ENCODE results near the gene NALCN. TPM values are rescaled to one million over a fixed set of nuclear protein-coding genes. Genes with fewer than 3 reads are reported as not detected.

The NALCN gene
- total RNA-seq, 1 donor from 2014 or later = 0.83 TPM

DNA sequence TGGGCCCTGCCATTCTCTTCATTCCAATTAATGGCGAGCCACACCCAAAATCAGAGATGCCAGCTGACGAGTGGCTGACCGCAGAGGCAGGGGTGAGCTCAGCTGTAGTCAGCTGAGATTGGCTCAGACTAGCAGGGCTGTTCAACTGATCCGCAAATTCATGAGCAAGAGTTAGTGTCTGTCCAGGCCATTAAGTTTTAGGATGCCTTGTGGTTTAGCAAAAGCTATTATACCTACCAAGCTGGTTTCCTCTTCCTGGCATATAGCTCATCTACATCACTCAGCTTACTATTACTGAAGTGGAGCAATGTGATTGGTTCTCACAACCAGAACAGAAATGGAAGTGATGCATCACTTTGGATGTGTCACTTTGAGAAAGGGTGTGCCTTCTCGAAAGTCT, 148.7 kb downstream of the NALCN start:
- TF ChIP-seq, protein P1, sequence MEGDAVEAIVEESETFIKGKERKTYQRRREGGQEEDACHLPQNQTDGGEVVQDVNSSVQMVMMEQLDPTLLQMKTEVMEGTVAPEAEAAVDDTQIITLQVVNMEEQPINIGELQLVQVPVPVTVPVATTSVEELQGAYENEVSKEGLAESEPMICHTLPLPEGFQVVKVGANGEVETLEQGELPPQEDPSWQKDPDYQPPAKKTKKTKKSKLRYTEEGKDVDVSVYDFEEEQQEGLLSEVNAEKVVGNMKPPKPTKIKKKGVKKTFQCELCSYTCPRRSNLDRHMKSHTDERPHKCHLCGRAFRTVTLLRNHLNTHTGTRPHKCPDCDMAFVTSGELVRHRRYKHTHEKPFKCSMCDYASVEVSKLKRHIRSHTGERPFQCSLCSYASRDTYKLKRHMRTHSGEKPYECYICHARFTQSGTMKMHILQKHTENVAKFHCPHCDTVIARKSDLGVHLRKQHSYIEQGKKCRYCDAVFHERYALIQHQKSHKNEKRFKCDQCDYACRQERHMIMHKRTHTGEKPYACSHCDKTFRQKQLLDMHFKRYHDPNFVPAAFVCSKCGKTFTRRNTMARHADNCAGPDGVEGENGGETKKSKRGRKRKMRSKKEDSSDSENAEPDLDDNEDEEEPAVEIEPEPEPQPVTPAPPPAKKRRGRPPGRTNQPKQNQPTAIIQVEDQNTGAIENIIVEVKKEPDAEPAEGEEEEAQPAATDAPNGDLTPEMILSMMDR (IDR thresholded peaks at IDR 0.05) = no peak
- Histone ChIP-seq H3K27ac (no peak overlapping the region), H3K36me3 (no peaks in the 10 kb centered on the region), H3K4me1 (no peaks in the 10 kb centered on the region), H3K27me3 (ENCODE audit: low read depth) (no peaks in the 10 kb centered on the region), H3K9me3 (no peaks in the 10 kb centered on the region), H3K4me3 (no peak overlapping the region)
- DNase-seq = no peak
- intact Hi-C loops (cut with DNase I) = no loop called here
- ATAC-seq = no peak

DNA sequence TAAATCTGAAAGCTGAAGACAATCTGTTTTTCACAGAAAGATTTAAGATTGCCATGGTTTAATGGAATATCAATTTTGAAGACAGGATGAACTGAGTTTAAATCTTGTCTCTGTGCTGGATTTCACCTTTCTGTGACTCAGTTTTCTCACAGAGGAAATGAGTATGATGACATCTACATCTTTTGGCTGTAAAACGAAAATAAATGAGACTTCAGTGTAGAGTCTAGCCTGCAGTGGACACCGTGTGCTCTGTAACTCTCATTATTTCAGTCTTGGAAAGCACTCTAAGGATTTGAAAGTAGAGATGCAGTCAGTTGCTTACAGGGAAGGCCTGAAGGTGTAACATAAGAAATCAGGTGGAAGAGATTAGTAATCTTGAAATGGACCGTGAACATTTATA, 150.4 kb downstream of the NALCN start:
- intact Hi-C loops (cut with DNase I) = no loop called here
- no peaks in the 10 kb centered on the region for H3K4me1 ChIP-seq
- no peak overlapping the region for H3K27ac ChIP-seq
- DNase-seq = no peak
- TF ChIP-seq, protein P1 (IDR thresholded peaks at IDR 0.05) = no peak
- no peaks in the 10 kb centered on the region for H3K9me3 ChIP-seq
- H3K27me3 ChIP-seq (ENCODE audit: low read depth) = no peaks in the 10 kb centered on the region
- ATAC-seq = no peak
- H3K36me3 ChIP-seq = no peaks in the 10 kb centered on the region
- H3K4me3 ChIP-seq = no peak overlapping the region

DNA sequence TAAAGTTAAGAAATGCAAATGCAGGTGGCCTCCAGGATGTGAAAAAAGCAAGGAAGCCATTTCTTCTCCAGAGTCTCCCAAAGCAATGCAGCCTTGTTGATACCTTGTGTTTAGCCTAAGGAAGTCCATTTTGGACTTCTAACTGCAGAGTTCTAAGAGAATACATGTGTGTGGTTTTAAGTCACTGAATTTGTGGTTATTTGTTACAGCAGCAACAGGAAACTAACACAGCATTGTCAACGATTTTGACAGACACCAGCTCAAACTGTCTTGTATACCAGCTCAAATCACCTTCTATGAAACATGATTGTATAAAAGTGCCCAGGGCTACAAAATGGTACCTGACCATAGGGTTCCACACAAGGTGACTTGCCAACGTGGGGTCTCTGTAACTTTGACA, 151.4 kb downstream of the NALCN start:
- Histone ChIP-seq H3K9me3 (no peaks in the 10 kb centered on the region), H3K27ac (no peak overlapping the region), H3K27me3 (ENCODE audit: low read depth) (no peaks in the 10 kb centered on the region), H3K4me1 (no peaks in the 10 kb centered on the region), H3K36me3 (no peaks in the 10 kb centered on the region), H3K4me3 (no peak overlapping the region)
- ATAC-seq (no peak), DNase-seq (no peak)
- intact Hi-C loops (cut with DNase I) = no loop called here
- TF ChIP-seq, protein P1 (IDR thresholded peaks at IDR 0.05) = no peak

DNA sequence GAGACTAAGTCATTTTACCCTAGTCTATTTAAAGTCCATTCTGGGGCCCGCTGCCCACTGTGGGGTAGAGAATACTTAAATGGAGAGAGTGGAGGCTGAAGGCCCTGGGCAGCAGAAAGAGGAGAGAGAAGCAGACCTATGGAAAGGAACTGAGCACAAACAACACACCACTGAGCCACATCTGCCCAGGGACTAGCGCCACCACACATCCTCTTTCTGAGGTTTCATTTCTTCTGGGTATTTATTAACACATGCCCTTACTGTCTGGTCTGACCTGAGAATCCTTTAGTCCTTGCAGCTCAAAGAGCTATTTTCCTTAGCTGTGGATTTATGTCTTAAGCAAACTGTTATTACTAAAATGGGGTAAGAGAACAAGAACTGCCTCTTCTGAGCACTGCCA, 154.0 kb downstream of the NALCN start:
- Histone ChIP-seq H3K4me1 (no peaks in the 10 kb centered on the region), H3K4me3 (no peak overlapping the region), H3K27ac (no peak overlapping the region), H3K9me3 (no peaks in the 10 kb centered on the region), H3K27me3 (ENCODE audit: low read depth) (no peaks in the 10 kb centered on the region), H3K36me3 (no peaks in the 10 kb centered on the region)
- TF ChIP-seq, protein P1 (IDR thresholded peaks at IDR 0.05) = no peak
- ATAC-seq (no peak), DNase-seq (no peak)
- intact Hi-C loops (cut with DNase I) = no loop called here

DNA sequence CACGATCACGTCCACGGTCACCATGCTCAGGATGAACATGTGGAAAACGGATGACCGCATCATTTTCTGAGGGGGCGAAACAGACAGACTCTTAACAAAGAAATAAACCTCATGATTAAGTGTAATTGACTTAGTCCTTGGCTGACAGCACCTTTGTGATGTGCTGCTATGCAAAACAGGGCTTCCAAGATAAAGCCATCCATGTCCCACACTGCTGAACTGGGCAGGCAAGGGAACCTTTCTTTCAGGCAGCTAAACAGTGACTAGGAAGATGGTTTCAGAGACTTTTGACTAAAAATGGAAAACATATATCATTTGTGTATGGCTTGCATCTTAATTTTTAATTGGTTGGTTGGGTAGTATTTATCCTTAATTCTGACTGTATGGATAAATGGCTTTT, 157.8 kb downstream of the NALCN start:
- ATAC-seq (no peak), DNase-seq (no peak)
- no peak overlapping the region for H3K27ac ChIP-seq
- TF ChIP-seq, protein P1 (IDR thresholded peaks at IDR 0.05) = no peak
- no peaks in the 10 kb centered on the region for H3K27me3 ChIP-seq (ENCODE audit: low read depth)
- intact Hi-C loops (cut with DNase I) = no loop called here
- H3K4me1 ChIP-seq = no peaks in the 10 kb centered on the region
- no peaks in the 10 kb centered on the region for H3K36me3 ChIP-seq
- H3K4me3 ChIP-seq = no peak overlapping the region
- H3K9me3 ChIP-seq = no peaks in the 10 kb centered on the region

DNA sequence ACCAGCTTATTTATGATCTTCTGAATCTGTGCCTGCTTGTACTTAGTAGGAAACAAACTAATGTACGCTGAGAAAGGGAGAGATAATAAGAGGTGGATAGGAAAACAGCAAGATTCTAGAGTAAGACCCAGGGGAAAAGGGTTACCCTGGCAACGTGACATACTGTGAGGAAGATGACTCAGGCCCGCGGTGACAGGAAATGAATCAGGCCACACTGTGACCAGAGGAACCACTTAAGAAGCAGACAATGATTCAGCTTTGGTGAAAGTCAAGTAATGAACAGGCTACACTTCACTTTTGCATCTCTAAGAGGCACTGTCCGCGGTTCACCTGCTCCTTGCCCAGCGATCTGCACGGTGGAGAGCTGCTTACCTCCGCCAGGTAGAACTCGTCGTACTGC, 158.2 kb downstream of the NALCN start:
- Histone ChIP-seq H3K4me3 (no peak overlapping the region), H3K4me1 (no peaks in the 10 kb centered on the region), H3K36me3 (no peaks in the 10 kb centered on the region), H3K27ac (no peak overlapping the region), H3K27me3 (ENCODE audit: low read depth) (no peaks in the 10 kb centered on the region), H3K9me3 (no peaks in the 10 kb centered on the region)
- no peak for DNase-seq
- ATAC-seq = no peak
- TF ChIP-seq, protein P1 (IDR thresholded peaks at IDR 0.05) = no peak
- intact Hi-C loops (cut with DNase I) = no loop called here
